Measurements from ENCODE around the gene DOHH.

DNA sequence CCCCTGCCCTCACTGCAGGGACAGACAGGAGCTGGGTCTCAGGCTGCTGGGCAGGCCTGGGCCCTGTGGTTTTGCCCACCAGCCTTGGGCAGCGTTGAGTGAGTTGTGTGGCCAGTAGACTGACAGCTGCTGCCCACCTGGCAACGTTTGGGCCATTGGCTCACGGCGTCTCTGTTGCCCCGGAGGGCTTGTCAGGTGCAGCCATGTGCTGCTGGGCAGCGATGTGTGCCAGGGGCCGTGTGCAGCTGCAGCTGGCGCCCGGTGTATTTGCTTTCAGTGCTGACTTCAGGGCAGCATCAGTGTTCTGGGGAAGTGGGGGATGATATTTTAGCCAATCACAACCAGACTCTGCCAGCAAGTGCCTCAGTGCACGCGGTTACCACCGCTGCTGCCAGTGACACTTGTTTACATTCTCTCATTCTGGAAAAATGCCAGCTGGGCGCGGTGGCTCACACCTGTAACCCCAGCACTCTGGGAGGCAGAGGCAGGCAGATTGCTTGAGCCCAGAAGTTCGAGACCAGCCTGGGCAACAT lies 16.3 kb upstream of the DOHH start:
- no peak for TF ChIP-seq EZH2 (IDR thresholded peaks at IDR 0.05; ENCODE audit: borderline replicate concordance, low read length)
- TF ChIP-seq, protein P1, sequence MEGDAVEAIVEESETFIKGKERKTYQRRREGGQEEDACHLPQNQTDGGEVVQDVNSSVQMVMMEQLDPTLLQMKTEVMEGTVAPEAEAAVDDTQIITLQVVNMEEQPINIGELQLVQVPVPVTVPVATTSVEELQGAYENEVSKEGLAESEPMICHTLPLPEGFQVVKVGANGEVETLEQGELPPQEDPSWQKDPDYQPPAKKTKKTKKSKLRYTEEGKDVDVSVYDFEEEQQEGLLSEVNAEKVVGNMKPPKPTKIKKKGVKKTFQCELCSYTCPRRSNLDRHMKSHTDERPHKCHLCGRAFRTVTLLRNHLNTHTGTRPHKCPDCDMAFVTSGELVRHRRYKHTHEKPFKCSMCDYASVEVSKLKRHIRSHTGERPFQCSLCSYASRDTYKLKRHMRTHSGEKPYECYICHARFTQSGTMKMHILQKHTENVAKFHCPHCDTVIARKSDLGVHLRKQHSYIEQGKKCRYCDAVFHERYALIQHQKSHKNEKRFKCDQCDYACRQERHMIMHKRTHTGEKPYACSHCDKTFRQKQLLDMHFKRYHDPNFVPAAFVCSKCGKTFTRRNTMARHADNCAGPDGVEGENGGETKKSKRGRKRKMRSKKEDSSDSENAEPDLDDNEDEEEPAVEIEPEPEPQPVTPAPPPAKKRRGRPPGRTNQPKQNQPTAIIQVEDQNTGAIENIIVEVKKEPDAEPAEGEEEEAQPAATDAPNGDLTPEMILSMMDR (conservative IDR thresholded peaks at IDR 0.05 in 1 of 2, IDR thresholded peaks at IDR 0.05 in 1 of 2; ENCODE audit: extremely low read depth in 1 of 2, insufficient read depth in 1 of 2, low read depth in 1 of 2, low read length in 2 of 2): no peak
